Heart left ventricle (tissue), 16 donors: ENCODE results near the gene PGAM4. TPM values are rescaled to one million over a fixed set of nuclear protein-coding genes. Genes with fewer than 3 reads are reported as not detected.
A peak's percentile ranks its signal among the peaks of the same experiment; 100 is the strongest.
"Not testable (repeated sequence)": the region's sequence is repeated elsewhere in the genome, so short reads cannot be mapped to it uniquely, and the experiment has no call there.

ENCODE experiments used
- ATAC-seq, 4 donors: fragments of 200-7000 bp; cut with Tn5 transposase; one replicate each; pipeline ENCODE4 v1.9.1; 2020 to 2022; ENCODE audit warnings: moderate library complexity in 4 of 4, mild to moderate bottlenecking in 3 of 4, moderate number of reproducible peaks in 1 of 4
- DNase-seq, 5 donors: peaks; one replicate each; pipeline ENCODE4 v3.0.0-alpha.2; 2020
- H3K27ac ChIP-seq, 12 donors: fragments of 200-600 bp; sonication (generic) in 4 of 12; one replicate each; pipeline versions ENCODE4 v1.5.0 to v1.8.0; 2016 to 2022; ENCODE audit warnings: mild to moderate bottlenecking in 2 of 12
- H3K27me3 ChIP-seq, 9 donors: fragments of 200-600 bp; sonication (generic) in 2 of 9; one replicate each; pipeline versions ENCODE4 v1.5.1 to v1.8.0; 2016 to 2022; ENCODE audit warnings: mild to moderate bottlenecking in 3 of 9
- H3K36me3 ChIP-seq, 9 donors: fragments of 200-600 bp; sonication (generic) in 2 of 9; one replicate each; pipeline versions ENCODE4 v1.5.0 to v1.8.0; 2018 to 2022; ENCODE audit warnings: mild to moderate bottlenecking in 2 of 9
- H3K4me1 ChIP-seq, 12 donors: fragments of 200-600 bp; sonication (generic) in 4 of 12; one replicate each; pipeline versions ENCODE4 v1.5.0 to v1.8.0; 2016 to 2022; ENCODE audit warnings: mild to moderate bottlenecking in 3 of 12
- H3K4me3 ChIP-seq, 12 donors: fragments of 200-600 bp; sonication (generic) in 4 of 12; one replicate each; pipeline versions ENCODE4 v1.5.0 to v1.8.0; 2017 to 2022; ENCODE audit warnings: mild to moderate bottlenecking in 9 of 12, moderate library complexity in 4 of 12
- H3K9me3 ChIP-seq, 12 donors: fragments of 200-600 bp; sonication (generic) in 4 of 12; one replicate each; pipeline versions ENCODE4 v1.5.0 to v1.8.0; 2016 to 2022; ENCODE audit warnings: mild to moderate bottlenecking in 1 of 12
- CTCF ChIP-seq, 12 donors: fragments of 200-600 bp; sonication (generic) in 4 of 12; IDR thresholded peaks; one replicate each; pipeline versions ENCODE4 v1.5.0 to v1.8.0; 2018 to 2022; ENCODE audit warnings: antibody characterized with exemption in 12 of 12, mild to moderate bottlenecking in 5 of 12
- POLR2A ChIP-seq, 2 donors: fragments of 450-650 bp; IDR thresholded peaks; one replicate each; pipeline ENCODE4 v1.6.1; 2017; ENCODE audit warnings: antibody characterized with exemption in 2 of 2, mild to moderate bottlenecking in 2 of 2, moderate library complexity in 2 of 2
- WGBS, 4 donors: extraction: QIAGEN DNeasy Blood & Tissue Kit in 2 of 4; methylation state at CpG; one replicate each; pipeline versions ENCODE4 v1.1.5 to v1.1.7; 2013 to 2018; 5-methylcytosine and 5-hydroxymethylcytosine counted together
- intact Hi-C, 10 donors: fragments of 100-400 bp; cut with DNase I; formaldehyde crosslinking; loops; one replicate each; pipeline versions ENCODE4 v1.11.1 to v1.14.2; 2022
- polyA plus RNA-seq, 2 donors: library from polyadenylated mRNA; stranded (reverse); fragments of 200-250 nt; gene quantifications; one replicate each; pipeline ENCODE4 v1.2.3, GENCODE V29; 2013
- total RNA-seq, 9 donors: library from RNA; depleted of rRNA in 2 of 9; stranded (reverse); fragments of >200 nt in 2 of 9; fragmentation: NEBNext Ultra II Directional in 3 of 9; extraction: Animal tissue kit (Norgen Biotek cat#: 25700) in 3 of 9; gene quantifications; one replicate each; pipeline versions ENCODE4 v1.1.0 to v1.2.4, GENCODE V29; 2016 to 2023
- donor health status: ischemic (EF 13 %, LVEDD 7.1; RV severe dilation, severe dysfunction).
- donor health status: healthy with polysubstance abuse.
- donor health status: DM: no; HTN: yes; CAD: no.
- donor health status: DM: no; HTN: no; CAD: no.
- donor health status: ischemic (EF 25% LVEDD 6.9; RV normal size, moderate dysfunction).
- donor health status: ischemic (EF 25% LVEDD 5.7; RV mildly dilated, moderate dysfunction).
- donor health status: healthy.
- donor health status: DM: yes; HTN: yes; CAD: no.
- donor health status: ischemic (EF 35%, LVEDD 5.7; RV mildly dilated, moderate dysfunction).
- donor health status: nonischemic (EF 11% LVEDD 7.7; RV severe dilation, severe dysfunction).
- donor health status: DM: yes; HTN: yes; CAD: no.
- donor health status: PGD.
- donor health status: ischemic (EF 29% LVEDD 5.4; RV normal size, mild dysfunction).
- donor health status: nonischemic (EF 23%, LVEDD 6.1; RV moderate dilation, normal function).

PGAM4 gene
- total and polyA plus RNA-seq, 11 donors = 0.19 TPM; not detected in 10

- intact Hi-C loops = no loop called here
- H3K4me3 ChIP-seq = no peak overlapping the region
- H3K27ac ChIP-seq = no peak overlapping the region
- H3K27me3 ChIP-seq = no peaks in the 10 kb centered on the region
- DNase-seq (no peak), ATAC-seq (no peak)
- no peaks in the 10 kb centered on the region for H3K36me3 ChIP-seq
- peaks cover 0 to 8% (median 0%) of the 10 kb centered on the region in 12 donors for H3K4me1 ChIP-seq
- H3K9me3 ChIP-seq = peaks cover 0 to 5% (median 0%) of the 10 kb centered on the region in 12 donors
- TF ChIP-seq CTCF (IDR thresholded peaks at IDR 0.05) = no peak
- no peak for TF ChIP-seq POLR2A (IDR thresholded peaks at IDR 0.05)
Observed at GRCh38 chrX:77922787-77923186, 46.7 kb downstream of the PGAM4 start.

GRCh38 chrX:77919370-77919769, 50.1 kb downstream of the PGAM4 start:
- not testable (repeated sequence) for H3K4me3 ChIP-seq, H3K27me3 ChIP-seq, ATAC-seq, H3K27ac ChIP-seq, H3K9me3 ChIP-seq, H3K36me3 ChIP-seq, DNase-seq
- H3K4me1 ChIP-seq = peaks cover 0 to 13% (median 0%) of the 10 kb centered on the region in 12 donors
- intact Hi-C loops = loop anchor here in 4 of 10 donors (10.0 kb wide), 3 partner anchors 105 to 195 kb away; partner anchors contain the start of gene PGK1 (in 1 of the 4)
- WGBS, 4 donors = 62 to 86% (median 74%) methylated on average over 6 of the region's 6 CpGs

DNA sequence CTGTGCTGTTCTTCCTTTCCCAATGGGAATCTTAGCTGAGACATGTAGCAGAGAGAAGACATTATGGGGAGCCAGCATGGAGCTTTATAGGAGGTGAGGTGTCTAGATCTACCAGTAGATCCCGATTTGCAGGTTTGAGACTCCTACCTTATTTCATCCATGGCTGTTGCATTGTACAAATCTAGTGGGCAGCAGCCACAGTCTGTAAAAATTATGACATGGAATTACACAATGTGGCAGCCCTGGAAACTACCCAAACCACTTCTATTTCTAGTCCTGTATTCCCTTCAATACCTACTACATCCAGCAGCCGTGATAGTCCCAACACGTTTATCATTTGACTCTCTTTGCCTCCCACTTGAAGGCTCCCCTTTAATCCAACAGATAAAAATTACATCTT, 50.9 kb downstream of the PGAM4 start:
- Histone ChIP-seq H3K36me3 (no peaks in the 10 kb centered on the region), H3K4me3 (no peak overlapping the region), H3K9me3 (peaks cover 0 to 5% (median 0%) of the 10 kb centered on the region in 12 donors), H3K4me1 (peaks cover 0 to 13% (median 0%) of the 10 kb centered on the region in 12 donors), H3K27ac (no peak overlapping the region), H3K27me3 (peaks cover 0 to 6% (median 0%) of the 10 kb centered on the region in 9 donors)
- WGBS, 4 donors = 45 to 54% (median 47%) methylated on average over 3 of the region's 3 CpGs
- ATAC-seq = peak in 2 of 4 donors; percentile 52 to 63
- TF ChIP-seq CTCF (IDR thresholded peaks at IDR 0.05) = no peak
- no peak for DNase-seq
- intact Hi-C loops = loop anchor here in 4 of 10 donors (10.0 kb wide), 3 partner anchors 106 to 196 kb away; partner anchors contain the start of gene PGK1 (in 1 of the 4)

Other genes starting within 250 kb of the PGAM4 start
- gene ATRX, start 183.4 kb downstream of the PGAM4 start, total RNA-seq = 100 to 1,000 TPM in 1 of 9 donors, 10 to 100 TPM in 8; 52.4 to 102 (median 85.0) TPM
- gene ATRX, start 183.4 kb downstream of the PGAM4 start, polyA plus RNA-seq = 10 to 100 TPM; 24.6 to 27.8 TPM
- gene MAGT1, start 74.2 kb downstream of the PGAM4 start, total RNA-seq = 10 to 100 TPM; 41.6 to 75.7 (median 56.3) TPM
- gene MAGT1, start 74.2 kb downstream of the PGAM4 start, polyA plus RNA-seq = 10 to 100 TPM; 17.4 to 77.2 TPM
- 1,000 to 10,000 TPM in 8 of 9 donors, 100 to 1,000 TPM in 1; 815 to 2,958 (median 1,377) TPM for gene COX7B, start 70.2 kb downstream of the PGAM4 start, total RNA-seq
- gene COX7B, start 70.2 kb downstream of the PGAM4 start, polyA plus RNA-seq = 1,000 to 10,000 TPM; 2,480 to 8,827 TPM
- 1 to 10 TPM; 4.4 to 9.3 (median 5.8) TPM for gene ATP7A, start 58.9 kb downstream of the PGAM4 start, total RNA-seq
- gene ATP7A, start 58.9 kb downstream of the PGAM4 start, polyA plus RNA-seq = 1 to 10 TPM; 1.4 to 2.9 TPM
- 100 to 1,000 TPM; 291 to 616 (median 458) TPM for gene PGK1, start 134.6 kb upstream of the PGAM4 start, total RNA-seq
- gene PGK1, start 134.6 kb upstream of the PGAM4 start, polyA plus RNA-seq = 100 to 1,000 TPM in 1 of 2 donors, 10 to 100 TPM in 1; 76.5 to 400 TPM
- gene TAF9B, start 170.0 kb upstream of the PGAM4 start, total RNA-seq = 10 to 100 TPM; 17.7 to 31.9 (median 24.5) TPM
- 10 to 100 TPM; 10.2 to 15.7 TPM for gene TAF9B, start 170.0 kb upstream of the PGAM4 start, polyA plus RNA-seq